Progenitor cell of endocrine pancreas (in vitro differentiated cells): Measurements from ENCODE around the gene MROH2A. TPM values are rescaled to one million over a fixed set of nuclear protein-coding genes. Genes with fewer than 3 reads are reported as not detected.

Experiments used
- DNase-seq: peaks from one replicate; pipeline ENCODE4 v3.0.0; 2021; ENCODE audit warnings: low spot score; ENCODE audit not compliant: unreplicated experiment
- H3K27ac Mint-ChIP-seq: 2 replicates; pipeline ENCODE4 v1.8.0; 2021; ENCODE audit warnings: mild to moderate bottlenecking, moderate library complexity, mixed read lengths
- H3K27me3 Mint-ChIP-seq: 2 replicates; pipeline ENCODE4 v1.8.0; 2021; ENCODE audit warnings: mixed read lengths
- H3K36me3 Mint-ChIP-seq: 2 replicates; pipeline ENCODE4 v1.8.0; 2022; ENCODE audit warnings: mixed read lengths; ENCODE audit not compliant: insufficient read depth
- H3K4me1 Mint-ChIP-seq: 2 replicates; pipeline ENCODE4 v1.8.0; 2021; ENCODE audit warnings: low read depth, mixed read lengths
- H3K4me3 Mint-ChIP-seq: 2 replicates; pipeline ENCODE4 v1.8.0; 2021; ENCODE audit warnings: low read depth, mild to moderate bottlenecking, moderate library complexity, mixed read lengths
- H3K9me3 Mint-ChIP-seq: 2 replicates; pipeline ENCODE4 v1.8.0; 2021; ENCODE audit warnings: low read depth, mixed read lengths
- total RNA-seq: library from RNA; stranded (reverse); gene quantifications from 2 replicates; pipeline ENCODE4 v1.2.1, GENCODE V29; 2021
- TF ChIP-seq, protein P1 (sequence below): fragments of 200-600 bp; sonication (generic); IDR thresholded peaks from one replicate; pipeline ENCODE4 v1.5.0; 2021; ENCODE audit warnings: antibody characterized with exemption, mild to moderate bottlenecking; ENCODE audit not compliant: unreplicated experiment

Gene MROH2A
- total RNA-seq, 1 donor from 2014 or later, result not detected

DNA sequence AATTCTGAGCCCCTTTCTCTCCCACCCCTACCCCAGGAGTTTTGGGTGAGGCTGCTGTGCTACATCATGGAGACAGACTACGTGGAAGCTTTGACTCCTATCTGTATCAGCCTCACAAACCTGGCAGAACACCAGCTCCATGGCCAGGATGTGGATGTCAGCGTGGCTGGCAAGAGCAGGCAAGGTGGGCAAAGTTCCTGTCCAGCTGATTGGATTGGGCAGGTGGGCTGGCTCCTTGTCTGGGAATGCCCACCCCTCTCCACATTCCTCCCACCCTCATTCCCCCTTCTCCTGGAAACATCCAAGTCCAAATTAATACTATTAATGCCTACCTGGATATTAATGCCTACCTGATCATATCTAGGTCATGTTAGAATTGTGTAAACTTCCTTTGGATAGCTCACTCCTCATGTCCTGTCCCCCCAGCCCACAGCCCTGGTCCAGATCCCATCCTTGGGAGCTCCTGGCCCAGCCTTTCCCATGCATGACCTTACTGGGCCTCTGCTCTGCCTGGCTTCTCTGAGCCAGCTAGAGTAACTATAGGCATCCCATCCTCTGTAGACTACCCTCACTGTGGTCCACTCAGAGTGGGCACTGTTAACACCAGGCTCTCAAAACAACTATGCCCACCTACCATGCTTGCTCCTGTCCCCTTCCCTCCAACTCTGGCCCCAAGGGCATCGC lies 24.1 kb downstream of the MROH2A start:
- H3K27ac Mint-ChIP-seq, result no peak overlapping the region
- H3K4me3 Mint-ChIP-seq, result no peak overlapping the region
- H3K4me1 Mint-ChIP-seq, result no peaks in the 10 kb centered on the region
- no peaks in the 10 kb centered on the region for H3K36me3 Mint-ChIP-seq
- TF ChIP-seq, protein P1, sequence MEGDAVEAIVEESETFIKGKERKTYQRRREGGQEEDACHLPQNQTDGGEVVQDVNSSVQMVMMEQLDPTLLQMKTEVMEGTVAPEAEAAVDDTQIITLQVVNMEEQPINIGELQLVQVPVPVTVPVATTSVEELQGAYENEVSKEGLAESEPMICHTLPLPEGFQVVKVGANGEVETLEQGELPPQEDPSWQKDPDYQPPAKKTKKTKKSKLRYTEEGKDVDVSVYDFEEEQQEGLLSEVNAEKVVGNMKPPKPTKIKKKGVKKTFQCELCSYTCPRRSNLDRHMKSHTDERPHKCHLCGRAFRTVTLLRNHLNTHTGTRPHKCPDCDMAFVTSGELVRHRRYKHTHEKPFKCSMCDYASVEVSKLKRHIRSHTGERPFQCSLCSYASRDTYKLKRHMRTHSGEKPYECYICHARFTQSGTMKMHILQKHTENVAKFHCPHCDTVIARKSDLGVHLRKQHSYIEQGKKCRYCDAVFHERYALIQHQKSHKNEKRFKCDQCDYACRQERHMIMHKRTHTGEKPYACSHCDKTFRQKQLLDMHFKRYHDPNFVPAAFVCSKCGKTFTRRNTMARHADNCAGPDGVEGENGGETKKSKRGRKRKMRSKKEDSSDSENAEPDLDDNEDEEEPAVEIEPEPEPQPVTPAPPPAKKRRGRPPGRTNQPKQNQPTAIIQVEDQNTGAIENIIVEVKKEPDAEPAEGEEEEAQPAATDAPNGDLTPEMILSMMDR, result no peak
- H3K27me3 Mint-ChIP-seq, result peaks cover 26% of the 10 kb centered on the region
- DNase-seq, result no peak
- peaks cover 5% of the 10 kb centered on the region for H3K9me3 Mint-ChIP-seq

DNA sequence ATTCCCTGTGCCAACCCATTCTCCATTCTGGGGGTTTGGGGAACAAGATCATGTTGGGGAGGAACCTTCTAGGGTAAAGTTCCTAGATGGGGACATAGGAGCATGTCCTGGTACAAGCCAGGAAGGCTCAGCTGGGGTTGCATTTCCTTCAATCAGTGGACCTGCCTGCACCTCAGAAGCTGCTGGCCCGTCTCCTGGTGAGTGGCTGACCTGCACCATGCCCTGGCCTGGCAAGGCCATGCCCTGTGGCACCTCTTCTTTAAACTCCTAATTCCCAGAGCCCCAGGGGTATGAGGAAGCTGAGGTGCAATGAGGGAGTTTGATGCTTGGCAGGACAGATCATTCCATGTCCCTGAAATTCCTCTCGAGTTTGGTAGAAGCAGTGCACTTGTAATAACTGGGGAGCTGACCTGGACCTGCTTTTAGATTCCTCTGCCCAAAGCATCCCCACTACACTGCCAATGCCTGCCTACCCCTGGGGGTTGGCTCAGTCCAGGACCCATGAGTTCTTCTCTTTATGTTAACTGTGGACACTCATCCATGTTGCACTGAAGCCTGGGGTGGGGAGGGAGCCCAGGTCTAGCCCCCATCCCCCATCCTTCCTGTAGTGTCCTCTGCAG lies 25.3 kb downstream of the MROH2A start:
- Mint-ChIP-seq H3K36me3 (no peaks in the 10 kb centered on the region), H3K4me1 (no peaks in the 10 kb centered on the region), H3K9me3 (peaks cover 5% of the 10 kb centered on the region), H3K27me3 (peaks cover 26% of the 10 kb centered on the region), H3K27ac (no peak overlapping the region), H3K4me3 (no peak overlapping the region)
- TF ChIP-seq, protein P1, result no peak
- peak; percentile 6 for DNase-seq

DNA sequence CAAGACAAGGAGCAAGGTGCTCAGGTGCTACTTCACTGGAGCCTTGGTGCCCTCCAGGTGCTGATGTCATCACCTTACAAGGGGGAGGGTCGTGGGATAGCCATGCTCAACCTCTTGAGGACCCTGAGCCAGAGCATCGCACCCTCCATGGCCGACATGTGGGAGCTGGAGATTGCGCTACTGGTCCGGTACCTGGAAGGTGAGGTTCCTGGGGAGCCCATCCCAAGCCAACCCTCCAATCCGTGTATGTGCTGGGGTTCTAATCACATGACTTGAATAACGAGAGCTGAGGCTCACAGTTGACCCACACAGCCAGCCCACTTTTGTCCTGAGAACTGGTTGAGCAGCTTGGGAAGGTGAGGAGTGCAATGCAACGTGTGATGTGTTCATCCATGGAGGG lies 25.9 kb downstream of the MROH2A start:
- H3K27me3 Mint-ChIP-seq, result peaks cover 25% of the 10 kb centered on the region
- H3K9me3 Mint-ChIP-seq, result peaks cover 5% of the 10 kb centered on the region
- no peak overlapping the region for H3K4me3 Mint-ChIP-seq
- H3K27ac Mint-ChIP-seq, result no peak overlapping the region
- DNase-seq, result no peak
- TF ChIP-seq, protein P1, result no peak
- no peaks in the 10 kb centered on the region for H3K4me1 Mint-ChIP-seq
- H3K36me3 Mint-ChIP-seq, result no peaks in the 10 kb centered on the region

DNA sequence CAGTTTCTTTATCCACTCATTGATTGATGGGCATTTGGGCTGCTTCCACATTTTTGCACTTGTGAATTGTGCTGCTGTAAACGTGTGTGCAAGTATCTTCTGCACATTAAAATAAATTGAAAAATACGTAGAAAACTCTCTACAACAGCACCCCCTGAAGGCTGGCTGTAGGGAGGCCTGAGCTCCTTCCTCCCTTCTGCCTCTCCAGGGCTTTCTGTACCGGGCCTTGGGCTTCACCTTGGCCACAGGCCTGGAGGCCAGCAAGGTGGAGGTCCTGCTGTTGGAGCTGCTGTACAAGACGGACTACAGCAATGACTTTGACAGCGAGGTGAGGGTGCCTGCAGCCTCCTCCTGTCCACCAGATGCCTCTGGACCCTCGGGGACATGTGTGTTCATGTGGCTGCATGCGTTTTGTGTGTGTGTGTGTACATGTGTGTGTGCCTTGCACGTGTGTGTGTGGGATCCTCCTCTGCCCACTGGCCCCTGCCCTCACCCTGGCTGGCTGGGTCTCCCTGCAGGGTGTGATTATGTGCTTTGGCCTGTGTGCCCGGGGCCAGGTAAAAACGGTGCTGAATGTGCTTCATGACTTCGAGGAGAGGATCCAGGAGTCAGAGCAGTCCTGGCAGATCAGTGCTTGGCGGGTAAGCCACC lies 29.2 kb downstream of the MROH2A start:
- no peaks in the 10 kb centered on the region for H3K4me1 Mint-ChIP-seq
- no peaks in the 10 kb centered on the region for H3K9me3 Mint-ChIP-seq
- H3K27me3 Mint-ChIP-seq, result peaks cover 23% of the 10 kb centered on the region
- TF ChIP-seq, protein P1, result no peak
- no peak overlapping the region for H3K27ac Mint-ChIP-seq
- no peaks in the 10 kb centered on the region for H3K36me3 Mint-ChIP-seq
- DNase-seq, result peak; percentile 4
- no peak overlapping the region for H3K4me3 Mint-ChIP-seq
